Measurements from ENCODE around the gene DGKZ.
"Not testable (repeated sequence)": the region's sequence is repeated elsewhere in the genome, so short reads cannot be mapped to it uniquely, and the experiment has no call there.

Gene DGKZ

GRCh38 chr11:46377831-46378230 lies 30.6 kb downstream of the DGKZ start:
- Histone ChIP-seq H2AFZ (ENCODE audit: low read depth) (no peak overlapping the region), H3K4me2 (no peak overlapping the region)

GRCh38 chr11:46378296-46378695 lies 31.0 kb downstream of the DGKZ start:
- Histone ChIP-seq H3K4me2 (no peak overlapping the region), H3K4me3 (IDR thresholded peaks at IDR 0.05; ENCODE audit: insufficient read depth, low read depth, low read length) (no peak overlapping the region), H3K36me3 (ENCODE audit: insufficient read depth) (no peaks in the 10 kb centered on the region), H3K27ac (no peak overlapping the region), H3K9ac (no peak overlapping the region), H3K27me3 (ENCODE audit: insufficient read depth, low read depth) (peaks cover 15% of the 10 kb centered on the region), H3K4me1 (ENCODE audit: low read depth, poor library complexity, severe bottlenecking) (peaks cover 9% of the 10 kb centered on the region), H4K20me1 (ENCODE audit: insufficient read depth) (no peaks in the 10 kb centered on the region), H2AFZ (ENCODE audit: low read depth) (no peak overlapping the region), H3K79me2 (ENCODE audit: insufficient read depth, low read depth) (no peaks in the 10 kb centered on the region)
- TF ChIP-seq CTCF (conservative IDR thresholded peaks at IDR 0.05; ENCODE audit: low read depth, low read length): no peak

More at GRCh38 chr11:46377831-46378230, 30.6 kb downstream of the DGKZ start:
- Histone ChIP-seq H3K27me3 (ENCODE audit: insufficient read depth, low read depth) (peaks cover 11% of the 10 kb centered on the region), H3K36me3 (ENCODE audit: insufficient read depth) (no peaks in the 10 kb centered on the region), H3K9ac (no peak overlapping the region), H4K20me1 (ENCODE audit: insufficient read depth) (no peaks in the 10 kb centered on the region), H3K4me1 (ENCODE audit: low read depth, poor library complexity, severe bottlenecking) (peaks cover 9% of the 10 kb centered on the region), H3K4me3 (IDR thresholded peaks at IDR 0.05; ENCODE audit: insufficient read depth, low read depth, low read length) (no peak overlapping the region), H3K79me2 (ENCODE audit: insufficient read depth, low read depth) (no peaks in the 10 kb centered on the region), H3K27ac (no peak overlapping the region)
- TF ChIP-seq CTCF (conservative IDR thresholded peaks at IDR 0.05; ENCODE audit: low read depth, low read length): no peak

GRCh38 chr11:46378811-46379481 lies 31.7 kb downstream of the DGKZ start:
- H4K20me1 ChIP-seq (ENCODE audit: insufficient read depth): no peaks in the 10 kb centered on the region
- no peak overlapping the region for H3K4me2 ChIP-seq
- H3K4me1 ChIP-seq (ENCODE audit: low read depth, poor library complexity, severe bottlenecking): peaks cover 9% of the 10 kb centered on the region
- H3K27ac ChIP-seq: no peak overlapping the region
- H3K27me3 ChIP-seq (ENCODE audit: insufficient read depth, low read depth): peaks cover 15% of the 10 kb centered on the region
- H3K79me2 ChIP-seq (ENCODE audit: insufficient read depth, low read depth): no peaks in the 10 kb centered on the region
- H2AFZ ChIP-seq (ENCODE audit: low read depth): no peak overlapping the region
- H3K4me3 ChIP-seq (IDR thresholded peaks at IDR 0.05; ENCODE audit: insufficient read depth, low read depth, low read length): no peak overlapping the region
- TF ChIP-seq CTCF (conservative IDR thresholded peaks at IDR 0.05; ENCODE audit: low read depth, low read length): no peak
- no peak overlapping the region for H3K9ac ChIP-seq
- no peaks in the 10 kb centered on the region for H3K36me3 ChIP-seq (ENCODE audit: insufficient read depth)

GRCh38 chr11:46379482-46380293 lies 32.4 kb downstream of the DGKZ start:
- H3K36me3 ChIP-seq (ENCODE audit: insufficient read depth); H3K4me2 ChIP-seq; H3K4me1 ChIP-seq (ENCODE audit: low read depth, poor library complexity, severe bottlenecking); H3K79me2 ChIP-seq (ENCODE audit: insufficient read depth, low read depth); H2AFZ ChIP-seq (ENCODE audit: low read depth); H3K4me3 ChIP-seq (IDR thresholded peaks at IDR 0.05; ENCODE audit: insufficient read depth, low read depth, low read length); H3K27ac ChIP-seq; H3K9ac ChIP-seq; H4K20me1 ChIP-seq (ENCODE audit: insufficient read depth): not testable (repeated sequence)
- H3K27me3 ChIP-seq (ENCODE audit: insufficient read depth, low read depth): peaks cover 15% of the 10 kb centered on the region
